ENCODE results near the gene RNGTT.
"Not testable (repeated sequence)": the region's sequence is repeated elsewhere in the genome, so short reads cannot be mapped to it uniquely, and the experiment has no call there.

The RNGTT gene

DNA sequence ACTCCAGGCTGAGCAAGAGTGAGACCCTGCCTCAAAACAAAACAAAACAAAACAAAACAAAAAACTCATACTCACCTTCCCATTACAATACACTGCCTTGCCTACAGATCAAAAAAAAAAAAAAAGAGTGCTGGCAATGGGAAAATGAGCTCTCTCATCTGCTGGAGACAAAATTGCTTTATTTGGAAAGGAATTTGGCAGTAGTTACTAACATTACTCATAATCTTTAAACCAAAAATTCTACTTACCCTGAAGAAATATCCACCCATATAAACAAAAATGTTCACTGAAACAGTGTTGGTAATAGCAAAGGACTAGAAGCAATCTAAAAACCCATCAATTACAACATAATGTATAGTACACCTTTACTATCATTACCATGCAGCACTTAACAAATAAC lies 120.4 kb downstream of the RNGTT start:
- Mint-ChIP-seq H3K4me3 (no peak overlapping the region), H3K36me3 (ENCODE audit: low read depth) (peaks cover 14% of the 10 kb centered on the region)

GRCh38 chr6:88842320-88842719 lies 121.1 kb downstream of the RNGTT start:
- Mint-ChIP-seq H3K4me1 (peaks cover 9% of the 10 kb centered on the region), H3K4me3 (no peak overlapping the region), H3K27me3 (ENCODE audit: low read depth) (no peaks in the 10 kb centered on the region), H3K9me3 (no peaks in the 10 kb centered on the region), H3K27ac (no peak overlapping the region), H3K36me3 (ENCODE audit: low read depth) (peaks cover 14% of the 10 kb centered on the region)
- TF ChIP-seq, protein P1, sequence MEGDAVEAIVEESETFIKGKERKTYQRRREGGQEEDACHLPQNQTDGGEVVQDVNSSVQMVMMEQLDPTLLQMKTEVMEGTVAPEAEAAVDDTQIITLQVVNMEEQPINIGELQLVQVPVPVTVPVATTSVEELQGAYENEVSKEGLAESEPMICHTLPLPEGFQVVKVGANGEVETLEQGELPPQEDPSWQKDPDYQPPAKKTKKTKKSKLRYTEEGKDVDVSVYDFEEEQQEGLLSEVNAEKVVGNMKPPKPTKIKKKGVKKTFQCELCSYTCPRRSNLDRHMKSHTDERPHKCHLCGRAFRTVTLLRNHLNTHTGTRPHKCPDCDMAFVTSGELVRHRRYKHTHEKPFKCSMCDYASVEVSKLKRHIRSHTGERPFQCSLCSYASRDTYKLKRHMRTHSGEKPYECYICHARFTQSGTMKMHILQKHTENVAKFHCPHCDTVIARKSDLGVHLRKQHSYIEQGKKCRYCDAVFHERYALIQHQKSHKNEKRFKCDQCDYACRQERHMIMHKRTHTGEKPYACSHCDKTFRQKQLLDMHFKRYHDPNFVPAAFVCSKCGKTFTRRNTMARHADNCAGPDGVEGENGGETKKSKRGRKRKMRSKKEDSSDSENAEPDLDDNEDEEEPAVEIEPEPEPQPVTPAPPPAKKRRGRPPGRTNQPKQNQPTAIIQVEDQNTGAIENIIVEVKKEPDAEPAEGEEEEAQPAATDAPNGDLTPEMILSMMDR (IDR thresholded peaks at IDR 0.05; ENCODE audit: unreplicated experiment in 3 of 3), result no peak

More for the DNA sequence above, 120.4 kb downstream of the RNGTT start:
- Mint-ChIP-seq H3K27me3 (ENCODE audit: low read depth) (no peaks in the 10 kb centered on the region), H3K9me3 (no peaks in the 10 kb centered on the region), H3K4me1 (peaks cover 9% of the 10 kb centered on the region), H3K27ac (peak overlapping the region in 1 of 3 experiments; percentile 24)
- TF ChIP-seq, protein P1 (IDR thresholded peaks at IDR 0.05; ENCODE audit: unreplicated experiment in 3 of 3), result no peak

DNA sequence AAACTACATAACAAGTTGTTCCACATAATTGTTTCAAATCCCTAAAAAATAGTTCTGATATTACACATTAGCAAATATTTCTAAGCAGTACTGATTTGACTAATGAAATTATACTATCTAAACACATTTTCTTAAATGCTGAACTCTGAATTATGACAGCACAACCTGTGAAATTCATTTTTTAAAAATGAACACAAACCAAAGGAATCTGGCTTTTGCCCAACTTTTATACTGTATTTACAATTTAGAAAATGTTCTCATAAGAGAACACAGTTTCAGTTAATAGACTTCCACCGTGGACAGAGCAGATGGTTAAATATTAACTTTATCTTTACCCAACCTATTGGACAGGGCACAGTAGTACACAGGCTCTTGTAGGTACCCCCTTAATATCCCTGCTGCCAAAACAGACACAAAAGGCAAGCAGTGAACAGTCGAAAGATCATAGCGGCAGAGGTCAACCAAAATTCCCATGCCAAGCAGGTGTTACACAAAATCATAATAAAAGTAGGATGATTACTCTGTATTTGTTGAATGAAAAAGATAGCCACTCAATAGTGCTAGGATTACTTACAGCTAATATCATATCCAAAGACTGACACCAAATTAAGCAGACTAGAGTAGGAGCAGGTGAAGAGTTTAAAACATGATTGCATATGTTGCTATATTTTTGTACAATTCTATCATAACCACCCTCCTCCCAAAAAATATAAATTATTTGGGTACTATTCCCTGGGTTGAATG lies 122.5 kb downstream of the RNGTT start:
- H3K9me3 Mint-ChIP-seq, result no peaks in the 10 kb centered on the region
- peak overlapping the region; percentile 14 to 72 (median 58) for H3K27ac Mint-ChIP-seq
- no peaks in the 10 kb centered on the region for H3K27me3 Mint-ChIP-seq (ENCODE audit: low read depth)
- TF ChIP-seq, protein P1 (IDR thresholded peaks at IDR 0.05; ENCODE audit: unreplicated experiment in 3 of 3), result no peak
- peaks cover 20% of the 10 kb centered on the region for H3K36me3 Mint-ChIP-seq (ENCODE audit: low read depth)
- peaks cover 9% of the 10 kb centered on the region for H3K4me1 Mint-ChIP-seq
- no peak overlapping the region for H3K4me3 Mint-ChIP-seq

GRCh38 chr6:88840289-88840688 lies 123.1 kb downstream of the RNGTT start:
- TF ChIP-seq, protein P1 (IDR thresholded peaks at IDR 0.05; ENCODE audit: unreplicated experiment in 3 of 3), result no peak

DNA sequence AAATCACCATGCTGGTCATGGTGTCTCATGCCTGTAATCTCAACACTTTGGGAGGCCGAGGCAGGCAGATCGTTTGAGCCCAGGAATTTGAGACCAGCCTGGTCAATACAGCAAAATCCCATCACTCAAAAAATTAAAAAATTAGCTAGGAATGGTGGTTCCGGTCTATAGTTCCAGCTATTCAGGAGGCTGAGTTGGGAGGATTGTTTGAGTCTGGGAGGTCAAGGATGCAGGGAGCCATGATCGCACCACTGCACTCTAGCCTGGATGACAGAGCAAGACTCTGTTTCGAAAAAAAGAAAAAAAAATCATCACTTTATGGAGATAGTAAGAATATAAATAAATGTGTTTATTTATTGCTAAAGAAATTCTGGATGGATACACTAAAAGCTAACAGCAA lies 124.1 kb downstream of the RNGTT start:
- peaks cover 2% of the 10 kb centered on the region for H3K9me3 Mint-ChIP-seq
- H3K4me1 Mint-ChIP-seq, result peaks cover 9% of the 10 kb centered on the region
- H3K36me3 Mint-ChIP-seq (ENCODE audit: low read depth), result peaks cover 30% of the 10 kb centered on the region
- TF ChIP-seq, protein P1 (IDR thresholded peaks at IDR 0.05; ENCODE audit: unreplicated experiment in 3 of 3), result no peak
- H3K27me3 Mint-ChIP-seq (ENCODE audit: low read depth), result no peaks in the 10 kb centered on the region
- H3K4me3 Mint-ChIP-seq, result no peak overlapping the region
- H3K27ac Mint-ChIP-seq, result no peak overlapping the region

More at GRCh38 chr6:88840289-88840688, 123.1 kb downstream of the RNGTT start:
- Mint-ChIP-seq H3K27ac (no peak overlapping the region), H3K9me3 (no peaks in the 10 kb centered on the region), H3K4me3 (no peak overlapping the region), H3K27me3 (ENCODE audit: low read depth) (no peaks in the 10 kb centered on the region), H3K4me1 (peaks cover 9% of the 10 kb centered on the region), H3K36me3 (ENCODE audit: low read depth) (peaks cover 24% of the 10 kb centered on the region)

DNA sequence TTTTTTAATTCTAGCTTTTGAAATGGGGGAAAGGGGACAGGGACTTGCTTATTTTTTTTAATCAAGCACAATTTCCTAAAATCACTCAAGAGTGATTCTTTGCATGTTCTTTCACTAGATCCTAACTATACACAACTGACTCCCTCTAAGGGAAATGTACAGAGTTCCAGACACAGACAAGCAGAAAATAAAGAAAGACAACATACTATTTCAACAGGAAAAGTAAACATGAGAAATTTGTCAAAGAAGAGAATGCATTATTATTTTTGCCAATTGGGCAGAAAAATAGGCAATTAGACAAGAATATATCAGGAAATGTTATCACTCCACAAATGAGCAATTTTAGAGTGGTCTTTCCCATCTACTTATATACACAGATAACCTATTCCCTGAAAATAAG lies 128.2 kb downstream of the RNGTT start:
- Mint-ChIP-seq H3K9me3 (peaks cover 37% of the 10 kb centered on the region), H3K4me1 (no peaks in the 10 kb centered on the region), H3K36me3 (ENCODE audit: low read depth) (peaks cover 52% of the 10 kb centered on the region), H3K27ac (no peak overlapping the region), H3K4me3 (no peak overlapping the region), H3K27me3 (ENCODE audit: low read depth) (no peaks in the 10 kb centered on the region)
- TF ChIP-seq, protein P1 (IDR thresholded peaks at IDR 0.05; ENCODE audit: unreplicated experiment in 3 of 3), result no peak

GRCh38 chr6:88833071-88833470 lies 130.3 kb downstream of the RNGTT start:
- not testable (repeated sequence) for H3K27me3 Mint-ChIP-seq (ENCODE audit: low read depth); H3K4me1 Mint-ChIP-seq; H3K4me3 Mint-ChIP-seq; H3K27ac Mint-ChIP-seq
- Mint-ChIP-seq H3K9me3 (peaks cover 56% of the 10 kb centered on the region), H3K36me3 (ENCODE audit: low read depth) (peaks cover 71% of the 10 kb centered on the region)

DNA sequence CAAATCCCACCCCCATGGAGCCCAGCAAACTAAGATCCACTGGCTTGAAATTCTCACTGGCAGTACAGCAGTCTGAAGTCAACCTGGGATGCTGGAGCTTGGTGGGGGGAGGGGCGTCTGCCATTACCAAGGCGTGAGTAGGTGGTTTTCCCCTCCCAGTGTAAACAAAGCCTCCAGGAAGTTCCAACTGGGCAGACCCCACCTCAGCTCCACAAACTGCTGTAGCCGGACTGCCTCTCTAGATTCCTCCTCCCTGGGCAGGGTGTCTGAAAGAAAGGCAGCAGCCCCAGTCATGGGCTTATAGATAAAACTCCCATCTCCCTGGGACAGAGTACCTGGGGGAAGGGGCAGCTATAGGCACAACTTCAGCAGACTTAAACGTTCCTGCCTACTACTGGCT lies 135.8 kb downstream of the RNGTT start:
- H3K4me1 Mint-ChIP-seq; H3K27ac Mint-ChIP-seq; H3K4me3 Mint-ChIP-seq; H3K27me3 Mint-ChIP-seq (ENCODE audit: low read depth): not testable (repeated sequence)
- Mint-ChIP-seq H3K9me3 (peaks cover 42% of the 10 kb centered on the region), H3K36me3 (ENCODE audit: low read depth) (peaks cover 43% of the 10 kb centered on the region)

Measured in nephron (organoid).